KBM-7 (cell line): ENCODE measurements around the gene PARK7.

Experiments used
- DNase-seq: peaks from one replicate; pipeline ENCODE4 v3.0.0-alpha.2; 2015
- in situ Hi-C: fragments of 300-500 bp; cut with MboI; formaldehyde crosslinking; loops from 2 replicates; pipeline ENCODE4 v1.14.3; 2020; ENCODE audit warnings: low sequenced_read_pairs, low pct_unique_long_range_greater_than_20kb, mixed read lengths

PARK7 gene

DNA sequence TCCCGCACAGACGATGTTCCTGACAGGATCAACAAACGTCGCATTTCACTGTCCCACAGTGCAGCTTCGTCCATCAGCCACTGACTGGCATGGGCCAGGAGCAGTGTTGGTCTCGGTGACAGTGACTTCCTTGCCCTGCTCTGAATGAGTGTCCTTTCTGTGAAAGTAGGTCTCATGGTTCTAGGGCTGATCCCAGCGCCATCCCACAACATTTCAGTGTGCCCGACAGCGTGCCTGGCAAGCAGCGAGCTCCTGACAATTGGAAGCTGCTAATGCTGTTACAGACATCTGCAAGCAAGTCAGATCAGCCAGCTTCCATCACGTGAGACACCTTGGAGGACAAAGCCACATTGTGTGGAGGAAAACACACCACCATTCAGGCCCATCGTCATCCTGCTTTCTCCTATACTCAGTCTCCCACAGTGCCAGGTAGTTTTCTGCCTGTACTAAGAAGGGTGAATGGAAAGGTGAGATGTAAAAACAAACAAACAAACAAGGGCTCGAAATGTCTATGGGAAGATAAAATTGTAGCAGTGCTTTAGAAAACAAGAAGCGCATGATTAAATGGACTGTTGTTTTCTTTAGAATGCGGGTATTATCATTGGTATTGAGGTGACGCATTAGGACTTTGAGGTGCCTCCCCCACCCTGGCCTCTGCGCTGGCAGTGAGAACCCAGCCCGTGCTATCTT, 42.7 kb downstream of the PARK7 start:
- DNase-seq, result no peak

DNA sequence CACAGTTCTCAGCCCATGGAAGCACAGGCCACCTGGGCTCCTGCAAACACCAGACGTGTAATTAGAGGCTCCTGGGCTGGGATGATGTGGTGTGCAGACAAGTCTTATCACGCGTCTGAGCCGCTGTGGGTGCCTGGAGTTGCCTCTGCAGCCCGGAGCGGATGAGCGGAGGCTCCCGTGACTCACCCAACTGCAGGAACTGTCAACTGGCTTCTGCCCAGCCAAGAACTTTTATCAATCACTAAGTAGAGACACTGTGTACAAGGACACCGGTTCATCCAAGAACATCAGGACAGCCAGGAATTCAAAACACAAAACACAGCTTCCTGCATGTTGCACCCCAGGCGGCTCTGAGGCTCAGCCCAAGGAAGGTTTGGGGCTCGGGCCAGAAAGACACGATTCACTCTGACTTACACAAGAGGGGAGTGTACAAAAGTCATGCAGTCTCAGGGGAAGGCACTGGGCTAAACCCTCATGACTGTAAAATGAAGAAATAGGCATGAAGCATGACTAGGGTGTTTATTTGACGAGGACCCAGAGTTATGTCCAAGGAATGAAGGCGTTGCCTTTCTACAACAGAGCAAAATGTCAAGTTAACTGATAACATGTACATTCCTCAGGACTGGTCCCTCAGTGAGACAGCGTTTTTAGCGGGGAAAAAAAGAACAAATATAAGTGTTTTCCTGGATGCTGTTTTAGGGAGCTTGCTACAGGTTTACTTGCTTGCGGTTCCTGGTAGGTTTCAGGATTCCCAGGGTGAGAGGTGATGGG, 43.5 kb downstream of the PARK7 start:
- DNase-seq, result no peak
- in situ Hi-C loops, result loop anchor here (25.0 kb wide), 1 partner anchor 307 kb away; the partner anchor contains the start of gene SLC45A1

More for the DNA sequence above, 42.7 kb downstream of the PARK7 start:
- in situ Hi-C loops, result loop anchor here (25.0 kb wide), 1 partner anchor 308 kb away; the partner anchor contains the start of gene SLC45A1

DNA sequence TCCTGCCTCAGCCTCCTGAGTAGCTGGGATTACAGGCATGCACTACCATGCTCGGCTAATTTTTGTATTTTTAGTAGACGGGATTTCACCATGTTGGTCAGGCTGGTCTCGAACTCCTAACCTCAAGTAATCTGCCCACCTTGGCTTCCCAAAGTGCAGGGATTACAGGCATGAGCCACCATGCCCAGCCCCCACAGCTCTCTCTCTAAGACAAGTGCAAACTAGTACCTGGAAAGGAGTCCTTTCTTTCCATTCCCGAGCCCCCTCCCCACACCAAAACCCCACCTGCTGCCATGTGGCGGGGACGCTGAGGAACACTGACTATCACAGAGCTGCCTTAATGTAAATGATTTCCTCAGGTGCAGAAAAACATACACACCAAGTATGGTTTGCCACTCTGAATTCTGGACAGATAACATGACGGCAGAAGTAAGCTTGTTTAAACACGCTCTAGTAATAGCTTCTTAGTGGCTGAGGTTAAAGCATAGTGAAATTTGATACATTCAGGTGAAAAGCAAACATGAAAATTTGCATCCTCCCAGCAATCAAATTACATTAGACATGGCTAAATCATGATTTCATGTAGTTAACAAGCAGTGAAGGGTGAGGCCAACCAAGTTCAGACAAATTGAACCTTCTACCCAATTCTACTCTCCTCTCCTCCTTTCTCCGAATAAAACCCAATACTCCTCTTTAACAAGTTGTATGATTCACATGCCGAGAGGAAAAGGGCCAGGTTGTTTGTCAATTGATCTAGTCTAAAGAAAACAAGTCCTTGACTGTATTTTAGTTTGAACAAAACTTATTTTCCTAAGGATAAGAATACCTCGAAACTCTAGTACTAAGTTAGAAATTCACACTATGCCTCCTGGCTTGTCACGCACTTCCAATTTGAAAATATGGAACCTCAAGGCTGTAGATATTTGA, 44.8 kb downstream of the PARK7 start:
- in situ Hi-C loops, result loop anchor here (25.0 kb wide), 1 partner anchor 306 kb away; the partner anchor contains the start of gene SLC45A1
- DNase-seq, result no peak

DNA sequence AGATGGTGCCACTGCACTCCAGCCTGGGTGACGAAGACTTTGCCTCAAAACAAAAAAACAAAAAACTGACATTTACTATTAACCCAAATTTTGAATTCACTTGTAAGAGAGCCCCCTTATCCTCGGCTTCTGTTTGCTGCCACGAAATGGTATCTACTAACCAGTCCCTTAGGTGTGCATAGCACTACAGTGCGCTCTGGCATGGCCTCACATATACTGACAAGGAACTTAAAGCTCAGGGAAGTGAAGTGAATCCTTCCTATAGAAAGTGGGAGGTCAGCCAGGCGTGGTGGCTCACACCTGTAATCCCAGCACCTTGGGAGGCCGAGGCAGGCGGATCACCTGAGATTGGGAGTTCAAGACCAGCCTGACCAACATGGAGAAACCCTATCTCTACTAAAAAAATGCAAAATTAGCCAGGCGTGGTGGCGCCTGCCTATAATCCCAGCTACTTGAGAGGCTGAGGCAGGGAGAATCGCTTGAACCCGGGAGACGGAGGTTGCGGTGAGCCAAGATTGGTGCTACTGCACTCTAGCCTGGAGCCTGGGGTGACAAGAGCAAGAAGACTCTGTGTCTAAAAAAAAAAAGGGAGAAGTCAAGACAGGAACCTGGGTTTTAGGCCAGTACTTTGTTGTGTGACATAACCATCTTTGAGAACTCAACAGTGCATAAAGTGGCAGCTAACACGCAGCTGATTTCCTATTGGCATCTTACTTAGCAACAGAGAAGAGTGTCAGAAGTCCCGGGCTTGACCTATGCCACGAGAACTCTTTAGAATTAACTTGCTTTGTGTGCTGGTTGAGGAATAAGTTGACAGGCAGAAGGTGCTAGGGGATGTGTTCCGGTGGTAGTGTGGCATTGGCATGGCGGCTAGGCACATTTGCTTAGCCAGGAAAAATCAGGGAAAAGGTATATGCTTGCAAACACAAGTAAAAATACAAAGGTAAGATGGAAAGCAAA, 47.8 kb downstream of the PARK7 start:
- no peak for DNase-seq
- in situ Hi-C loops, result loop anchor here (25.0 kb wide), 1 partner anchor 303 kb away; the partner anchor contains the start of gene SLC45A1

DNA sequence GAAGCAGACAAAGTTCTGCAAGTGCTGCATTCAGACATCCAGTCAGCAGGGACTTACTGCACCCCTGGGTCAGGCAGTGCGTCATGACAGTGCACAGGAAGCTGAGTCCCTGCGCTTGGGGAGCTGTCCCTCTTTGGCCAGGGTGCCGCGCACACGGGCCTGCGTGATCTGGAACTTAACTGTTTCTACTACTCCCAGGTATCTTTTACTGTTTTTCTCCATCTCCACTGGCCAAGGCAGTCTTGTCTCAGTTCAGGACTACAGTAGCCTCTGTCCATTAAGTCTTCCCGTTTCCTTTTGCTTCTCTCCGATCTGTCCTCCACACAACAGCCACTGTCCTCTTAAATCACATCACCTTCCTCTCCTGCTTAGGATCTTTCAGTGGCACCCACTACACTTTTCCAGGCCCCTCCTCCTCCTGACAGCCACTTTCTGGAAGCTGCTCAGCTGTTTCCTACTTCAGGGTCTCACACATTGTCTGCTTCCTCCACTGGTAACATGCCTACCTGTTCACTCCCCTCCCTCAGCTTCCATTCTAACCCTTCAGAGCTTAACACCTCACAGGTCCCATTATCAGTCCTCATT, 48.7 kb downstream of the PARK7 start:
- no peak for DNase-seq
- in situ Hi-C loops, result loop anchor here (25.0 kb wide), 1 partner anchor 302 kb away; the partner anchor contains the start of gene SLC45A1

DNA sequence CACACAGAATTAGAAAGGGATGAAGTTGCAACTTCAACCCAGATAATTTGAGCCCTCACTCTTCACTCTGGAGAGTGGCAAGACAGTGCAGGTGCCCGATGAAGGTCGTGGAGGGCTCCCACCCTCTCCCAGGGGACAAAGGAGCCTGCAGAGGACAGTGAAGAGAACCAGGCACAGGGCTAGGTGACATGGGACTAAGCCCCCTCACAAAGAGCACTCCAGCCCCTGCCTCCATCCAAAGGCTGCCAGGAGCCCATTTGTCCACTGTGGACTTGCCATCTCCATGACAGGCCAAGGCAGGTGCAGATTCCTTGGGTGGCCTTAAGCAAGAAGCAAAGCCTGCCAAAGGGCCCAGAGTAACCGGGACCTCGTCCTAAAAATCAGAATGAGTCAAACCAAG, 49.5 kb downstream of the PARK7 start:
- in situ Hi-C loops, result loop anchor here (25.0 kb wide), 1 partner anchor 301 kb away; the partner anchor contains the start of gene SLC45A1
- DNase-seq, result no peak

DNA sequence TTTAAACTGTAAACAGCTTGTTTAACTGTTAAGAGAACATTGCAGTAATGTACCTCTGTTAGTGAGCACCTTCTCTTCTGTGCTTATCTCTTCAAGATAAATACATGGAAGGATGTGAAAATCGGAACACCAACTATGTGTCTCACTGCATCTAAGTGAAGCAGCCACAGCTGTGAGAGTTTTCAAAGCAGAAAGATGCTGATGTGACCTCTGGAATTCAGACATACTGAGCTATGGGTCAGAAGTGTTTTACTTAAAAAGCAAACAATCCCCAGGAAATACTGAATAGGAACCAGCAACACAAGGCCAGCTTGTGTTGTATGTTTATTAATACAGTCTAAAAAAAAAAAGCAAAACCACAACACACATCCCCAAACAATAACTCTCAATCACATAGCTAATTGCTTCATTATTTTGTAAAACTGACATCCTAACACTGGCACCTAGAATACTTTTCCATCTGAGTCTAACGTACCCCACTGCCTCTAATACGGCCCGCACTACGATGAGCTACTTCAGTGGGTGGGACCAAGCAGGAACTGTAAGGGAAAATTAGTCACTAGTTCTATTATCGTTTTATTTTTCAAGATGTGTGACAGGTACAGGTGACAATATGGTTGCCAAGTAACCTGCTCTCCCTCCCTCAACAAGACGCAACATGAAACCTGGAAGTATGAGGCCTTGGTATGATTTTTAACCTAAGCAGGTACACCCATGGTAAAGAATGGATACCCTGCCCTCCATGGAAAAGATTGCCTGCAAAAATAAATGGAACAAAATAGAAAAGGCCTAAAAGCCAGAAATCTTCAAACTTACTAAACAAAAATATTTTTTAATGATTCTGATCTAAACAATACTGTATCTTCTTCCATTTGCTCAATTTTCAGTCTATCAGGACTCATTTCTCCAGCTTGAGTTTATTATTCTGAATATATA, 50.7 kb downstream of the PARK7 start:
- DNase-seq, result no peak
- in situ Hi-C loops, result loop anchor here (25.0 kb wide), 1 partner anchor 300 kb away; the partner anchor contains the start of gene SLC45A1

DNA sequence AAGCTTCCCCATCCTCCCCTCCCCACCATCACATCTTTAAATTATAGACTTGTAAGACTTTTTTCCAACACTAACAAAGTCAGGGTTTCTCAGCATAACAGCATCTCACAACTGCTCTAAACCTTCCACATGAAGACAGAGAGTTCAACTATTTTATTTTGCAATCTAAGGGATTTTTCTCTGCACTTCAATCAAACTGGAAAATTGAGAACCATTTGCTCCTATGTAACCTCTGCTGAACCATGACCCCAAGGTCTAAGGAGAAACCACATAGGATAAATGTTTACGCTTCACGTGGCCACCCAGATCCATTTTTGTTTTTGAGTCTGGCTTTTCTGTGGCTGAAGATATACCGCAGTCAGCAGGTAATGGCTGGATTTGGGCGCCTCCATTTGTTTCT, 51.4 kb downstream of the PARK7 start:
- DNase-seq, result no peak
- in situ Hi-C loops, result loop anchor here (25.0 kb wide), 1 partner anchor 299 kb away; the partner anchor contains the start of gene SLC45A1

DNA sequence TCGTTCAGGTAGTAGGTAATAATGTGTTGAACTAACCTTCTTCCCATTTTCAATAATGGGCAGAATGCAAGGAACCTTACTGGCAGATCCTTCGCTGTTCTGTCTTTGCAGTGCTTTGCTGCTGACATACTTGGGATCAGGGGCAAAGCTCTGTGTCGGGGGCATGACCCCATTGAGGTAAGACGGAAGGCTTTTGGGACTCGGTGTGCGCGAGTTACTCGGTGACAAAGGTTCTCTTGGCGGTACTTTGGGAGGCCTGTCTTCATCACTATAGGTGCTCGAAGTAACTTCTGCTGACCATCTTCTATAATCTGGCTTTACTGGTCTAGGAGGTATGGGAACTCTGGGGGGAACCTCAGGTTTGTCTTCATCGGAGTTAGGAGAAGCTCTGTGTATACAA, 51.9 kb downstream of the PARK7 start:
- DNase-seq, result no peak
- in situ Hi-C loops, result loop anchor here (25.0 kb wide), 1 partner anchor 299 kb away; the partner anchor contains the start of gene SLC45A1

DNA sequence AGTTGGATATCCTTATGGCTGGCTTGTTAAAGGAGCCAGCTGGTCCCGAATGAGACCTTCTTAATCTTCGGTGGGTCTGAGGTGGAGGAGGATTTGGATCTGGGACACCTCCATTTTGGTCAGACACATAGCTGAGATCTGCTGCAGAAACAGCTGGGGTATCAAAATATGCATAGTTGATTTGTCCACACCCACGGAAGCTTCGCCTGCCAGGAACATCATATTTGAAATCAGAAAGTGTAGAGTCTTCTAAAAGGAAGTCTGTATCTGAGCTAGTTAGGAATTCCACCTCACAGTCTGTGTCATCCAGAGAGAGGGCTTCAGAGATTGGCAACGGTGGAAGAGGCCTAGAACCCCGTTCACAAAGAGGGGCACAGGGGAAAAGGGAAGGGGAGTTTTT, 52.3 kb downstream of the PARK7 start:
- in situ Hi-C loops, result loop anchor here (25.0 kb wide), 1 partner anchor 299 kb away; the partner anchor contains the start of gene SLC45A1
- no peak for DNase-seq

DNA sequence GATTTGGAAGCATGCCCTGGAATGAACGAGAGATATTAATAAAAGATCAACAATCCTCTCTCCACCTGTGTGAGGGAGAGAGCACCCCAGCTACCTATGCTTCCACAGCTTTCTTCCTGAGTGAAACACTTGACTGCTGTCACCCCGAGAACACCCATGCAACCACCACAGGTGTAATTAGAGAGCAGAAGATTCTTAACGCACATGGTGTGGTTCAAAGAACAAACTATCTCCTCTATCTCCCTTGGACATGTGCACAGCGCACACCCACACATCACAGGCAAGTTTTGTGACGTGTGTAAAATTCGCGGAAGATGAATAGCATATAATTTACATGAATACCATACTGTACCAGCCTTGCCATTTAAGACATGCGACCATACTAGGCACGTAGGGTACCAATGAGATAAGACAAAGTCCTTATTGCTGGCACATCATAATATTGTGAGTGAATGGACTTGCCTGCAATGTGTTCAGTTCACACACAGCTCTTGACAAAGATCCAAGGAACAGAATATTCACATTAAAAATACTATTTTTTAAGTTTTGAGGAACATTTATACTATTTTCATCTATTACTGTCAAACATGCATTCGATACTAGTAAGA, 53.0 kb downstream of the PARK7 start:
- DNase-seq, result no peak
- in situ Hi-C loops, result loop anchor here (25.0 kb wide), 1 partner anchor 298 kb away; the partner anchor contains the start of gene SLC45A1

DNA sequence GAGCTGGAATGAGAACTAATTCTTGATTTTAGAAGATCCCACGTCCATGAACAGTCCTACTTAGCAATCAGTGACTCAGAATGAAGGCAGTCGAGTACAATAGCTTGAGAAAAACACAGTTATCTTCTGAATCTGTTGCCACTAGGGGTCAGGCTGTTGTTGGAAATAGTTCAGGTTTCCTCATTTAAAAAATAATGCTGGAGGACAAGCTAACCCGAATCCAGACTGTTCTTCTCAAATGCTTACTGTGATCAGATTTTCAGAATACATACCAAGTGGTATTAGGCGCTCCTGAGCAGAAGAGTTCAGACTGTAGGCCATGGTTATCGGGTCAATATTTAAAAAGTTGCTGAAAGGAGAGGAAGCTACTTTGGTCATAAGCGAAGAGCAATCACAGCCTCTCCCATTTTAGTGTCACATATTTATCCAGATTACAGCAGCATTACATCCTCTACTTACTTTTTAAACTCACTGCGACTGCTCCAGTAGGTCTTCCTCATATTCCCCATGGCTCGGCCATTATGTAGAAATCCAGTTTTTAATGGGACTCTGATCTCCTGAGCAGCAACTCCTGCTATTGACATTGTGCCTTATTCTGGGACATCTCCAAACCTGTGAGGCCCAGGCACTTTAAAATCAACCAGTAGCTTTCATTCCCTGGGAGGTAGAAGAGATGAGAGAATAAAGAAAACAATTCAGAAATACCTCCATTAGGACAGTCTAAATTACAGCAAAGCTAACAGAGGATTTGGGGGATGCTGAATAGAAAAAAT, 53.7 kb downstream of the PARK7 start:
- DNase-seq, result peak; percentile 68
- in situ Hi-C loops, result loop anchor here (25.0 kb wide), 1 partner anchor 297 kb away; the partner anchor contains the start of gene SLC45A1

DNA sequence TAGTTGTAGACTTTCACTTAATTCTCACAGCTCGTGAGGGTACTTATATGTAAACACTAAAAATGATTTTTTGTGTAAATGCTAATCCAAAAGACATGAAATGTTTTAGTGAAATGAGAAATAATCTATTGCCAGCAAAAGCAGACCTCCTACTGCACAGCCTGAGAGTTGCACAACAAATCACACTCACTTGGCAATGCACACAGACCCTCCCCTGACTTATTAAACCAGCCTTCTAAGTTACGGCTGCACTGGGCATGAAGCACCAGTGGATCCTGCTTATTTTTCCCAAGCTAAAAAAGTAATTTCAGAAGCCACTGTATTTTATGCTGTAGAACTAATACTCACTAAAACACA, 54.3 kb downstream of the PARK7 start:
- DNase-seq, result no peak
- in situ Hi-C loops, result loop anchor here (25.0 kb wide), 1 partner anchor 297 kb away; the partner anchor contains the start of gene SLC45A1

DNA sequence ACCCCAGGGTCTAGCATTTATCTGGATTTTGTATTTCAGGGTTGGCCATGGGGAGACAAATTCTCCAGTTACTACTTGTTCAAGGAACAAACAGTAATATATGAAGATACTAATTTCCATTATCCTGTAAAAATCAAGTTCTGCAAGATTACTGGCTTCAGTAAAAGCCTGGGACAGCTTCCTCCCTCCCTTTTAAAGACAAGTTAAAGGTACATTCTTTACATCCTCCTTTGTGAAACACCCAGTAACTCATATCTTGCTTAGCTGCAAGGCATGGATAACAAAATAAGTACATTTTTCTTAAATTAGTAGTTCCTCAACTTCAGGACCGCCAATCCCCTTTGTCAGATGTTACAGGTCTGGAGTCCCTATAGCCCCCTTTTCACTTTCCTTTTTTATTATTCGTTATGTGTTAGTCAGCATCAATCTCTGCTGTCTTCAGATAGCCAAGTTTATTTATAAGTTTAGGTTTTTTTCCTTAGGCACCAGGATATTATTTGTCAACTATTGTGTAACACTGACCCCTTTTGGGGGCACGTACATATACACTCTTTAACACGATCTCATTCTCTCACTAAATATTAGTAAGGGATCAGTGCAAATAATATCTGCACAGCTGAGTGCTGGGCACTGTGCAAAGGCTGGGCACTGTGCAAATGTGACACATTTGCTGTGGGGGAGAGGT, 54.8 kb downstream of the PARK7 start:
- in situ Hi-C loops, result loop anchor here (25.0 kb wide), 1 partner anchor 296 kb away; the partner anchor contains the start of gene SLC45A1
- no peak for DNase-seq

DNA sequence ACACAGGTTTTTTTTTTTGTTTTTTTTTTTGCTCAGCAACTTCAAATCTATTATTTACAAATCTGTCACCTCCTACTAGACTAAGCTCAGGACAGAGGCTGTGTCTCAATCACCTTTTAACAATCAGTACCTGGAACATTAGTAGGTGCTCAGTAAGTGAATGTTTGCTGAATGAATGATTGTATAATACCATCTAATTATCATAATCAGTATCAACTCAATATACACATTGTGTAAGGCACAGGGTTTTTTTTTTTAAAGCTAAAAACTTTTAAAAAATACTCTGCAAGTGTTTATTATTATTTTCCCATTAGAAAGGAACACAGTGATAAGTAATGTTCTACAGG, 55.4 kb downstream of the PARK7 start:
- in situ Hi-C loops, result loop anchor here (25.0 kb wide), 1 partner anchor 295 kb away; the partner anchor contains the start of gene SLC45A1
- no peak for DNase-seq
